ENCODE data around the gene VLDLR.

The VLDLR gene

GRCh38 chr9:2641033-2641432 lies 19.4 kb downstream of the VLDLR start:
- DNase-seq: no peak
- intact Hi-C loops (cut with DNase I): no loop called here

- DNase-seq: no peak
- intact Hi-C loops (cut with DNase I): no loop called here
Observed at GRCh38 chr9:2642068-2642467, 20.5 kb downstream of the VLDLR start.

GRCh38 chr9:2645569-2645968 lies 24.0 kb downstream of the VLDLR start:
- no peak for DNase-seq
- intact Hi-C loops (cut with DNase I): no loop called here

GRCh38 chr9:2655411-2655901 lies 33.9 kb downstream of the VLDLR start:
- DNase-seq: no peak
- intact Hi-C loops (cut with DNase I): no loop called here

GRCh38 chr9:2657427-2657826 lies 35.8 kb downstream of the VLDLR start:
- DNase-seq: no peak
- intact Hi-C loops (cut with DNase I): no loop called here

- intact Hi-C loops (cut with DNase I): loop anchor here (10.0 kb wide), 1 partner anchor 528 kb away; no protein-coding TSS in a partner anchor
- peak in 40 of 42 donors; percentile 11 to 85 (median 62) for DNase-seq
Observed at GRCh38 chr9:2662496-2662895, 40.9 kb downstream of the VLDLR start.

- peak in 11 of 42 donors; percentile 7 to 53 (median 28) for DNase-seq
- intact Hi-C loops (cut with DNase I): loop anchor here (10.0 kb wide), 1 partner anchor 529 kb away; no protein-coding TSS in a partner anchor
Observed at GRCh38 chr9:2663461-2664173, 42.0 kb downstream of the VLDLR start.

- intact Hi-C loops (cut with DNase I): loop anchor here (10.0 kb wide), 1 partner anchor 530 kb away; no protein-coding TSS in a partner anchor
- DNase-seq: peak in 3 of 42 donors; percentile 24 to 43 (median 37)
Observed at GRCh38 chr9:2664174-2665065, 42.8 kb downstream of the VLDLR start.

GRCh38 chr9:2666569-2666968 lies 45.0 kb downstream of the VLDLR start:
- intact Hi-C loops (cut with DNase I): loop anchor here (10.0 kb wide), 1 partner anchor 532 kb away; no protein-coding TSS in a partner anchor

GRCh38 chr9:2673161-2673560 lies 51.6 kb downstream of the VLDLR start:
- no peak for DNase-seq
- intact Hi-C loops (cut with DNase I): no loop called here

More at GRCh38 chr9:2666569-2666968, 45.0 kb downstream of the VLDLR start:
- peak in 2 of 42 donors; percentile 8 to 21 for DNase-seq

GRCh38 chr9:2674141-2674824 lies 52.7 kb downstream of the VLDLR start:
- DNase-seq: no peak
- intact Hi-C loops (cut with DNase I): no loop called here

GRCh38 chr9:2675834-2676233 lies 54.2 kb downstream of the VLDLR start:
- intact Hi-C loops (cut with DNase I): no loop called here
- DNase-seq: no peak

- no peak for DNase-seq
- intact Hi-C loops (cut with DNase I): no loop called here
Observed at GRCh38 chr9:2676466-2676865, 54.9 kb downstream of the VLDLR start.

- intact Hi-C loops (cut with DNase I): no loop called here
- DNase-seq: no peak
Observed at GRCh38 chr9:2677915-2678889, 56.6 kb downstream of the VLDLR start.

GRCh38 chr9:2679011-2679410 lies 57.4 kb downstream of the VLDLR start:
- intact Hi-C loops (cut with DNase I): no loop called here
- DNase-seq: no peak

- no peak for DNase-seq
- intact Hi-C loops (cut with DNase I): no loop called here
Observed at GRCh38 chr9:2681981-2682380, 60.4 kb downstream of the VLDLR start.

- intact Hi-C loops (cut with DNase I): no loop called here
Observed at GRCh38 chr9:2686911-2687310, 65.3 kb downstream of the VLDLR start.

GRCh38 chr9:2688636-2689035 lies 67.0 kb downstream of the VLDLR start:
- intact Hi-C loops (cut with DNase I): no loop called here
- no peak for DNase-seq

More at GRCh38 chr9:2686911-2687310, 65.3 kb downstream of the VLDLR start:
- DNase-seq: no peak

Data from head of caudate nucleus (tissue), 42 donors.